ENCODE results near the gene CEBPG.

The CEBPG gene

GRCh38 chr19:33422369-33423180 lies 49.1 kb downstream of the CEBPG start:
- no peak for DNase-seq (ENCODE audit: low read depth)

GRCh38 chr19:33424181-33424580 lies 50.7 kb downstream of the CEBPG start:
- no peak for DNase-seq (ENCODE audit: low read depth)

GRCh38 chr19:33426621-33427361 lies 53.3 kb downstream of the CEBPG start:
- no peak for DNase-seq (ENCODE audit: low read depth)

GRCh38 chr19:33427801-33428626 lies 54.5 kb downstream of the CEBPG start:
- no peak for DNase-seq (ENCODE audit: low read depth)

GRCh38 chr19:33428627-33429125 lies 55.2 kb downstream of the CEBPG start:
- DNase-seq (ENCODE audit: low read depth): no peak

- DNase-seq (ENCODE audit: low read depth): no peak
These were observed 56.6 kb downstream of the CEBPG start for GRCh38 chr19:33429891-33430673.

- DNase-seq (ENCODE audit: low read depth): peak; percentile 69
These were observed 57.3 kb downstream of the CEBPG start for GRCh38 chr19:33430674-33431277.

GRCh38 chr19:33432015-33432414 lies 58.5 kb downstream of the CEBPG start:
- DNase-seq (ENCODE audit: low read depth): no peak
